Gastroesophageal sphincter (tissue), 3 donors: Measurements from ENCODE around the gene THAP8.
A peak's percentile ranks its signal among the peaks of the same experiment; 100 is the strongest.

Source experiments
- EP300 ChIP-seq: sonication (generic); formaldehyde crosslinking; IDR thresholded peaks from one replicate; pipeline ENCODE4 v1.6.1; 2017; ENCODE audit warnings: antibody characterized with exemption, mild to moderate bottlenecking
- POLR2A ChIP-seq, 2 donors: fragments of 450-650 bp; IDR thresholded peaks; one replicate each; pipeline ENCODE4 v1.6.1; 2017; ENCODE audit warnings: antibody characterized with exemption in 2 of 2, mild to moderate bottlenecking in 2 of 2, moderate library complexity in 1 of 2
- POLR2AphosphoS5 ChIP-seq: sonication (generic); formaldehyde crosslinking; IDR thresholded peaks from one replicate; pipeline ENCODE4 v1.6.1; 2017; ENCODE audit warnings: antibody characterized with exemption
- TF ChIP-seq, protein P1 (sequence below), 4 experiments: fragments of 200-600 bp in 2 of 4; fragments of 450-650 bp in 2 of 4; sonication (generic) in 1 of 4; IDR thresholded peaks; one replicate each; pipeline ENCODE4 v1.5.1; 2017 to 2019; ENCODE audit warnings: antibody characterized with exemption in 4 of 4, mild to moderate bottlenecking in 2 of 4, moderate library complexity in 2 of 4

GRCh38 chr19:35986664-35987570 lies 67.2 kb downstream of the THAP8 start:
- TF ChIP-seq, protein P1, sequence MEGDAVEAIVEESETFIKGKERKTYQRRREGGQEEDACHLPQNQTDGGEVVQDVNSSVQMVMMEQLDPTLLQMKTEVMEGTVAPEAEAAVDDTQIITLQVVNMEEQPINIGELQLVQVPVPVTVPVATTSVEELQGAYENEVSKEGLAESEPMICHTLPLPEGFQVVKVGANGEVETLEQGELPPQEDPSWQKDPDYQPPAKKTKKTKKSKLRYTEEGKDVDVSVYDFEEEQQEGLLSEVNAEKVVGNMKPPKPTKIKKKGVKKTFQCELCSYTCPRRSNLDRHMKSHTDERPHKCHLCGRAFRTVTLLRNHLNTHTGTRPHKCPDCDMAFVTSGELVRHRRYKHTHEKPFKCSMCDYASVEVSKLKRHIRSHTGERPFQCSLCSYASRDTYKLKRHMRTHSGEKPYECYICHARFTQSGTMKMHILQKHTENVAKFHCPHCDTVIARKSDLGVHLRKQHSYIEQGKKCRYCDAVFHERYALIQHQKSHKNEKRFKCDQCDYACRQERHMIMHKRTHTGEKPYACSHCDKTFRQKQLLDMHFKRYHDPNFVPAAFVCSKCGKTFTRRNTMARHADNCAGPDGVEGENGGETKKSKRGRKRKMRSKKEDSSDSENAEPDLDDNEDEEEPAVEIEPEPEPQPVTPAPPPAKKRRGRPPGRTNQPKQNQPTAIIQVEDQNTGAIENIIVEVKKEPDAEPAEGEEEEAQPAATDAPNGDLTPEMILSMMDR (IDR thresholded peaks at IDR 0.05): peak in 1 of 4 experiments; percentile 21
- TF ChIP-seq EP300 (no peak), POLR2A (IDR thresholded peaks at IDR 0.05) (no peak), POLR2AphosphoS5 (no peak)
